ENCODE data around the gene CADM4. TPM values are rescaled to one million over a fixed set of nuclear protein-coding genes. Genes with fewer than 3 reads are reported as not detected.

The CADM4 gene
- total RNA-seq, 1 experiment from 2014 or later: 28.7 TPM

- RAD21 ChIA-PET (ENCODE audit: low non-redundant PET in 1 of 2, low total read pairs in 2 of 2, uncharacterized antibody in 2 of 2, unreplicated experiment in 2 of 2): no interaction called here
- no peak overlapping the region for H2AFZ ChIP-seq (ENCODE audit: low read depth, low read length, poor library complexity, severe bottlenecking)
- H3K36me3 ChIP-seq (ENCODE audit: control insufficient read depth in 1 of 2, insufficient read depth in 2 of 2, low read length in 2 of 2): no peaks in the 10 kb centered on the region
- no peaks in the 10 kb centered on the region for H3K9me2 ChIP-seq (ENCODE audit: insufficient read depth)
- ATAC-seq (no peak), DNase-seq (ENCODE audit: low read depth, low spot score) (no peak)
- no peak overlapping the region for H3K9ac ChIP-seq (ENCODE audit: low read length)
- no TSS peak for BruUV-seq (replicated peaks)
- no peak overlapping the region for H3K4me3 ChIP-seq (replicated peaks in 1 of 2; ENCODE audit: low read depth in 1 of 2, low read length in 2 of 2)
- no peaks in the 10 kb centered on the region for H3K9me3 ChIP-seq (ENCODE audit: control insufficient read depth in 1 of 2, insufficient read depth in 1 of 2, low read depth in 1 of 2, low read length in 2 of 2)
- no peaks in the 10 kb centered on the region for H4K20me1 ChIP-seq (ENCODE audit: insufficient read depth)
- no peak for TF ChIP-seq SRF (IDR thresholded peaks at IDR 0.05; ENCODE audit: low read depth)
- TF ChIP-seq EZH2phosphoT487 (IDR thresholded peaks at IDR 0.05; ENCODE audit: borderline replicate concordance): no peak
- TF ChIP-seq RAD21 (IDR thresholded peaks at IDR 0.05; ENCODE audit: low read depth): no peak
- TF ChIP-seq POLR2AphosphoS5 (IDR thresholded peaks at IDR 0.05; ENCODE audit: low read depth, low read length): no peak
- no peak overlapping the region for H3K4me2 ChIP-seq (ENCODE audit: low read length)
- CTCF ChIA-PET: no interaction called here
- H3K27me3 ChIP-seq (ENCODE audit: insufficient read depth, low read length): peaks cover 7% of the 10 kb centered on the region; the same call in 1 of the 2 replicates
- H3K4me1 ChIP-seq (ENCODE audit: control insufficient read depth in 1 of 2, insufficient read depth in 2 of 2, low read length in 2 of 2): peaks cover 8 to 26% of the 10 kb centered on the region in 2 experiments; a peak in 3 of 4 replicates
- no peak overlapping the region for H3K27ac ChIP-seq (ENCODE audit: low read depth, low read length)
- POLR2A ChIA-PET: no interaction called here
- no peaks in the 10 kb centered on the region for H3K79me2 ChIP-seq (ENCODE audit: insufficient read depth, low read length)
- intact Hi-C loops (cut with micrococcal nuclease): no loop called here
Observed at GRCh38 chr19:43634506-43634871, 5.2 kb downstream of the CADM4 start.

DNA sequence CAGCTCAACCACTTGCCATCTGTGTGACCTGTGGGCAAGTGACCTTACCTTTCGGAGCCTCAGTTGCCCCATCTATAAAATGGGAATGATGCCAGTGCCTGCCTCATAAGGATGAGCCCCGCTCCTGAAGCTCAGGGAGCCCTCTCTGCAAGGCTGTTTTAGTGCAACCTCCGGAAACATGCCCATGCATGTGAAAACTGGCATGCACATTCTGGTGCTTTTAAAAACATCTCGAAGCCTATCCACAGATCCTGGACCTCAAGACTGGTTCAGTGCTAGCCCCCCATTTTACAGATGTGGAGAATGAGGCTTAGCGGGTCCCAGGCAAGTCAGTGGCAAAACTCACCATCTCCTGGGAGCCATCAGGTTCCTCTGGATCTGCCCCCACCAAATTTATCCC is 5.6 kb downstream of the CADM4 start:
- DNase-seq (ENCODE audit: low read depth, low spot score) (no peak), ATAC-seq (no peak)
- Histone ChIP-seq H3K4me2 (ENCODE audit: low read length) (no peak overlapping the region), H3K4me3 (replicated peaks in 1 of 2; ENCODE audit: low read depth in 1 of 2, low read length in 2 of 2) (no peak overlapping the region), H3K9ac (ENCODE audit: low read length) (no peak overlapping the region), H3K36me3 (ENCODE audit: control insufficient read depth in 1 of 2, insufficient read depth in 2 of 2, low read length in 2 of 2) (no peaks in the 10 kb centered on the region), H3K4me1 (ENCODE audit: control insufficient read depth in 1 of 2, insufficient read depth in 2 of 2, low read length in 2 of 2) (peaks cover 7 to 24% of the 10 kb centered on the region in 2 experiments; a peak in 3 of 4 replicates), H3K27me3 (ENCODE audit: insufficient read depth, low read length) (peaks cover 6% of the 10 kb centered on the region; the same call in 1 of the 2 replicates), H3K27ac (ENCODE audit: low read depth, low read length) (no peak overlapping the region), H4K20me1 (ENCODE audit: insufficient read depth) (no peaks in the 10 kb centered on the region), H3K9me2 (ENCODE audit: insufficient read depth) (no peaks in the 10 kb centered on the region), H3K79me2 (ENCODE audit: insufficient read depth, low read length) (no peaks in the 10 kb centered on the region), H2AFZ (ENCODE audit: low read depth, low read length, poor library complexity, severe bottlenecking) (no peak overlapping the region), H3K9me3 (ENCODE audit: control insufficient read depth in 1 of 2, insufficient read depth in 1 of 2, low read depth in 1 of 2, low read length in 2 of 2) (no peaks in the 10 kb centered on the region)
- RAD21 ChIA-PET (ENCODE audit: low non-redundant PET in 1 of 2, low total read pairs in 2 of 2, uncharacterized antibody in 2 of 2, unreplicated experiment in 2 of 2): no interaction called here
- intact Hi-C loops (cut with micrococcal nuclease): no loop called here
- CTCF ChIA-PET: no interaction called here
- POLR2A ChIA-PET: interaction anchor here (0.6 kb wide), 1 partner anchor 34 kb away, joined by 6 read pairs; no protein-coding TSS in a partner anchor
- TF ChIP-seq EZH2 (IDR thresholded peaks at IDR 0.05): no peak
- no peak for TF ChIP-seq EZH2phosphoT487 (IDR thresholded peaks at IDR 0.05; ENCODE audit: borderline replicate concordance)
- TF ChIP-seq SIN3A (IDR thresholded peaks at IDR 0.05; ENCODE audit: low read depth): no peak
- no peak for TF ChIP-seq CEBPB (IDR thresholded peaks at IDR 0.05; ENCODE audit: low read depth)
- no peak for TF ChIP-seq JUND (IDR thresholded peaks at IDR 0.05)
- no peak for TF ChIP-seq YY1 (IDR thresholded peaks at IDR 0.05; ENCODE audit: extremely low read depth, insufficient replicate concordance, low read depth, low read length)
- TF ChIP-seq POLR2A (IDR thresholded peaks at IDR 0.05; ENCODE audit: borderline replicate concordance, extremely low read depth, insufficient read depth, insufficient read length): no peak
- TF ChIP-seq ELF1 (IDR thresholded peaks at IDR 0.05; ENCODE audit: borderline replicate concordance, low read depth): no peak
- TF ChIP-seq SRF (IDR thresholded peaks at IDR 0.05; ENCODE audit: low read depth): no peak
- no peak for TF ChIP-seq TCF7L2 (IDR thresholded peaks at IDR 0.05; ENCODE audit: borderline replicate concordance, extremely low read depth, insufficient read depth, insufficient read length)
- TF ChIP-seq CBX3 (IDR thresholded peaks at IDR 0.05; ENCODE audit: low read depth): no peak
- TF ChIP-seq POLR2AphosphoS5 (IDR thresholded peaks at IDR 0.05; ENCODE audit: low read depth, low read length): no peak
- no peak for TF ChIP-seq ZNF274 (IDR thresholded peaks at IDR 0.05; ENCODE audit: low read depth, low read length)
- TF ChIP-seq, protein P1, sequence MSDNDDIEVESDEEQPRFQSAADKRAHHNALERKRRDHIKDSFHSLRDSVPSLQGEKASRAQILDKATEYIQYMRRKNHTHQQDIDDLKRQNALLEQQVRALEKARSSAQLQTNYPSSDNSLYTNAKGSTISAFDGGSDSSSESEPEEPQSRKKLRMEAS (IDR thresholded peaks at IDR 0.05): no peak
- no TSS peak for BruUV-seq (replicated peaks)
